Common myeloid progenitor, CD34-positive (primary cell): ENCODE data around the gene PKD1L1.
"Not testable (repeated sequence)": the region's sequence is repeated elsewhere in the genome, so short reads cannot be mapped to it uniquely, and the experiment has no call there.

Source experiments
- CTCF ChIA-PET: fragments of 350-600 bp; sonication (Branson Sonifier 250); formaldehyde crosslinking; loops from one replicate; lab custom pipeline; 2021; ENCODE audit warnings: antibody characterized with exemption; lab: Charles Lee
- POLR2A ChIA-PET: fragments of 350-600 bp; sonication (Branson Sonifier 250); formaldehyde crosslinking; loops from one replicate; lab custom pipeline; 2021; ENCODE audit warnings: antibody characterized with exemption; lab: Charles Lee
- DNase-seq, 3 donors: peaks; one replicate each; pipeline versions ENCODE4 v3.0.0 to v3.0.0-alpha.2; 2013
- H3K27ac ChIP-seq, 2 experiments: 1 replicate in 1 of 2; 2 replicates in 1 of 2; pipeline ENCODE4 v1.7.0; 2013; ENCODE audit warnings: inconsistent platforms in 2 of 2, low read length in 2 of 2, mild to moderate bottlenecking in 2 of 2, low read depth in 1 of 2, moderate library complexity in 1 of 2; ENCODE audit not compliant: severe bottlenecking in 2 of 2, insufficient read depth in 1 of 2, poor library complexity in 1 of 2
- H3K27me3 ChIP-seq, 5 experiments: replicated peaks in 2 of 5; 1 replicate in 3 of 5; 2 replicates in 2 of 5; pipeline versions ENCODE4 v1.6.1 to v1.7.0; 2013; ENCODE audit warnings: low read length in 4 of 5, mild to moderate bottlenecking in 2 of 5, moderate library complexity in 2 of 5, inconsistent platforms in 1 of 5; ENCODE audit not compliant: insufficient read depth in 5 of 5, control insufficient read depth in 4 of 5
- H3K36me3 ChIP-seq, 4 experiments: 1 replicate in 2 of 4; 2 replicates in 2 of 4; pipeline versions ENCODE4 v1.6.1 to v1.7.0; 2013; ENCODE audit warnings: low read length in 3 of 4, control low read depth in 1 of 4, mild to moderate bottlenecking in 1 of 4; ENCODE audit not compliant: control insufficient read depth in 4 of 4, insufficient read depth in 4 of 4
- H3K4me1 ChIP-seq, 4 experiments: 1 replicate in 3 of 4; 2 replicates in 1 of 4; pipeline versions ENCODE4 v1.6.1 to v1.7.1; 2013; ENCODE audit warnings: low read length in 3 of 4, mild to moderate bottlenecking in 3 of 4, control low read depth in 1 of 4, inconsistent platforms in 1 of 4, moderate library complexity in 1 of 4; ENCODE audit not compliant: control insufficient read depth in 4 of 4, insufficient read depth in 4 of 4; ENCODE audit errors: control extremely low read depth in 1 of 4
- H3K4me3 ChIP-seq, 7 experiments: 1 replicate in 4 of 7; 2 replicates in 3 of 7; pipeline versions ENCODE4 v1.5.1 to v1.7.0; 2013; ENCODE audit warnings: mild to moderate bottlenecking in 7 of 7, low read length in 6 of 7, moderate library complexity in 6 of 7, inconsistent platforms in 2 of 7, low read depth in 2 of 7, control low read depth in 1 of 7; ENCODE audit not compliant: insufficient read depth in 4 of 7, control insufficient read depth in 1 of 7; ENCODE audit errors: extremely low read depth in 1 of 7
- H3K9me3 ChIP-seq, 5 experiments: 1 replicate in 4 of 5; 2 replicates in 1 of 5; pipeline versions ENCODE4 v1.6.1 to v1.7.1; 2013; ENCODE audit warnings: low read length in 4 of 5, mild to moderate bottlenecking in 2 of 5, inconsistent platforms in 1 of 5, low read depth in 1 of 5, moderate library complexity in 1 of 5; ENCODE audit not compliant: control insufficient read depth in 4 of 5, insufficient read depth in 2 of 5; ENCODE audit errors: control extremely low read depth in 1 of 5
- WGBS: methylation state at CpG from one replicate; pipeline ENCODE4 v1.1.5; 2013; ENCODE audit not compliant: insufficient coverage; 5-methylcytosine and 5-hydroxymethylcytosine counted together

Gene PKD1L1

DNA sequence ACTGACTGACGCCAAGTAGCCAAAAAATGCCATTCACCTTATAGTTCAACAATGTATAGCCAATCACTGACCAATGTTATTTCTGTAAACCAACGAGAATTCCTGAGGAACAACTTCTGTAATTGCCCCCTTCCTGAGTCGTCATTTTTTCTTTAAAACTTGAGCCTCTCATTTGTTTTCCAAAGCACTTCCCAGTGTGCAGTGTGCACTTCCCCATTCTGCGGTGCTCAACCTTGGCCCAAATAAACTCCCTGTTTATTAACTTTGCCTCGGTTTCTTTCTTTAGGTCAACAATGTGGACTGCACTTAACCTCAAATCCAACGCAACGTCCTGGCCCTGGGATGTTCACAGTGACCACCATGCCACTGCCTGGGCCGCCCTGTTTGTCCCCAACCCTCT, 15.1 kb downstream of the PKD1L1 start:
- no peaks in the 10 kb centered on the region for H3K36me3 ChIP-seq
- no peak overlapping the region for H3K27ac ChIP-seq
- 76% methylated on average over 8 of the region's 8 CpGs for WGBS
- H3K4me3 ChIP-seq, result no peak overlapping the region
- no peaks in the 10 kb centered on the region for H3K27me3 ChIP-seq
- no peaks in the 10 kb centered on the region for H3K9me3 ChIP-seq
- ChIA-PET POLR2A (no interaction called here), CTCF (no interaction called here)
- H3K4me1 ChIP-seq, result no peaks in the 10 kb centered on the region
- no peak for DNase-seq

DNA sequence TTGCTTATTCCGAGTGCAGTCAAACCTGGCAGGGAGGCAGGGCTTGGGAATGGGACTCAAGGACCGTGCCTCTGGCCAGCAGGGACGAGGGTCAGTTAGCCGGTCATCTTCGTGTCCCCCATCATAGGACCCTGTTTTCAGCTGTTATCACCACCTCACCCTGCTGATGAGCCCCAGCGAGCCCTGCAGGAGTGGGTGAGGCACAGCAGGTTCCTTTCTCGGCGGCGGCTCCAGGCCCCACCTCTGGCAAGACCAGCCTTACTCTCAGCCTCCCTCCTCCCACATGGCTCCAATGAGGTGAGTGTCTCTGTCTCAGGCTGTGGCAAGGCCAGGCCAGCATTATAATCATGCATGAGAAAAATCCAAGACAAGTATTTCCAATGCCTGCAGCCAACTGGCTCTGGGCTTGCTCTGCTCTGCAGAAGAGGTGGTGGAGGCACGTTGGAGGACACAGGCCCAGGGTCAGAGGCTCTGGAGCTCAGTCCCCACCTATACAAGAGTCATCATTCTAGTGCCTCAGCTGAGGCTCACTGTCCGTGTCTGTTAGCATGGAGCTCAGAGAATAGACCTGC, 15.7 kb downstream of the PKD1L1 start:
- Histone ChIP-seq H3K36me3 (no peaks in the 10 kb centered on the region), H3K9me3 (no peaks in the 10 kb centered on the region), H3K4me3 (no peak overlapping the region), H3K27ac (no peak overlapping the region), H3K4me1 (no peaks in the 10 kb centered on the region), H3K27me3 (no peaks in the 10 kb centered on the region)
- no peak for DNase-seq
- 97% methylated on average over 10 of the region's 11 CpGs for WGBS
- CTCF ChIA-PET, result no interaction called here
- POLR2A ChIA-PET, result no interaction called here

DNA sequence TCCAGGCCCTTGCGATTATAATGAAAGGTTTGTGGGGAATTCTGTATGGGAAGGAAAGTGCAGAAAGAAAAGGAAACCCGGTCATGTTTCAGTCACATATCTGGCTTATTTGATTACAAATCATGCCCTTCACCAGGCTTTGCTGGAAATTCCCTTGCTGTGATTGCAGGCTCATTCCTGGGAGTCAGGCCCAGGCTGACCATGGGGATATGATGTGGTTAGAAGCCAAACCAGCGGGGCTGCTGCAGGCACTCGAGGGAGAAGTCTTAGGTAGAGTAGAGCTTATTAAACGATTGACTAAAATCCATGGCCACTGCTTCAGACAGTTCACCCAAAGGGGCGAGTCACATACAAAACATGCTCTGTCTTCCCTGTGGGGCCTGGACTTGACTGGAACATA, 16.2 kb downstream of the PKD1L1 start:
- no peaks in the 10 kb centered on the region for H3K36me3 ChIP-seq
- H3K27ac ChIP-seq, result no peak overlapping the region
- no peaks in the 10 kb centered on the region for H3K9me3 ChIP-seq
- WGBS, result 93% methylated on average over 6 of the region's 6 CpGs
- no peaks in the 10 kb centered on the region for H3K4me1 ChIP-seq
- ChIA-PET CTCF (interaction anchor here (1.2 kb wide), 1 partner anchor 13 kb away, joined by 7 read pairs; no protein-coding TSS in a partner anchor), POLR2A (no interaction called here)
- DNase-seq, result no peak
- H3K27me3 ChIP-seq, result no peaks in the 10 kb centered on the region
- no peak overlapping the region for H3K4me3 ChIP-seq

DNA sequence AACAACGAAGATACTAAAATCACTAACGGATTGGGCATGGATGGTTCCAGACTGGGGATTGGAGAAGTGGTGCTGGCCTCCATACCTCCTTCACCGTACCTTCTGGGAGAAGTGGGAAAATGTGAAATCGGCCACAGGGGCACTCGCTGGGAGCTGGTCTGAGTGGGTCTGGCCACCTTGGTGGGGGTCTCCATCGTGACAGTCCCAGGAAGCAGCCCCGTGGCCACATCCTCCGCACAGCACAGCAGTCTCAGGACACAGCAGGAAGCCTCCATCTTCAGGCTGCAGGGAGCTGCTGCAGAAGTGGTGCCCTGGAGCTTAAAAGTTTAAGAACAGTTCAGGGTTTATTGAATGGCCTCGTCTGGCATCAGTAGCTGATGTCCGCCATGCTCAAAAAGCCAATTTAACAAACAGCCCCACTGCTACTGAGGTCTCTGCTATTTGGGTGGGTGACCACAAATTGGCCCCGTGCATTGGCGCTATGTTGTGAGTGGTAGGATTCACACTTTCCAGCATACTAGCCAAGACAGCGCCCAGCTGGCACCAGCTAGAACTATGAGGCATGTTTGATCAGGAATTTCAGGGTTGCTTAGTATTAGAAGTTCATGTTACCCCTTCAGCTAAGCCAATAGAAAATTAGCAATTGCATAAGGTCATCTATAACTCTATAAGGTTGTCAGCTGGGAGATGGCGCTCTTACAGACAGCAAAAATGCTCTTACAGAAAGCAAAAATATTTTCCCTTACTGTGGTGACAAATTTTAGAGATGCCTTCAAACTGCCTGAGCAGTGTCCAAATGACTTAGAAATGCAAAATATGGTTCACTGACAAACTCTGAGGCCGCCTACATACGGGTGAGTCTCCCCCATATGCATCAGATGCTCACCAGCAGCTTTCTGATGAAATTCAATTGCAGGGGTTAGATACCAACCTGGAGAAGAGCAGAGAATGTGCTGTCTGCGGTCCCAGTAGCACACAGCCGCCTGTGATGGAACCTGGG, 17.0 kb downstream of the PKD1L1 start:
- no peaks in the 10 kb centered on the region for H3K27me3 ChIP-seq
- DNase-seq, result no peak
- ChIA-PET POLR2A (no interaction called here), CTCF (interaction anchor here (1.1 to 1.2 kb wide), 2 partner anchors 10 to 13 kb away, joined by 4 to 7 read pairs; no protein-coding TSS in a partner anchor)
- no peaks in the 10 kb centered on the region for H3K4me1 ChIP-seq
- no peaks in the 10 kb centered on the region for H3K36me3 ChIP-seq
- no peak overlapping the region for H3K27ac ChIP-seq
- 96% methylated on average over 17 of the region's 18 CpGs for WGBS
- H3K9me3 ChIP-seq, result no peaks in the 10 kb centered on the region
- H3K4me3 ChIP-seq, result no peak overlapping the region

DNA sequence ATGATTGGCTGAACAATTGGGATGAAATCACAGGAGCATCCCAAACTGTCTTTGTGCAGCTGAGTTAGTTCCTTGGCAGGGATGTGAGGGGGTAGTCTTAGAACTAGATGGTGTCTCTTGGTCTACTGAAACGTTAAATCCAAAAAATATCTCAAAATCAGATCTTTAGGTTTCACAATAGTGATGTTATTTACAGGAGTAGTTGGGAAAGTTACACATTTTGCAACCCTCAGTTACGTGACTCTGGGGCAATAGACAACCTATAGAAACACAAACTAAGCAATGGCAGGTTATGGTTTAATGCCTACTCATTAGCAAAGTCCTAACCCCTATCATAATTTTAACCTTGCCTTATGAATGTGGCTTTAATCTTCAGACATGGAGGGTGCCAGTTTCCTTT, 24.0 kb downstream of the PKD1L1 start:
- Histone ChIP-seq H3K4me1 (no peaks in the 10 kb centered on the region), H3K4me3 (no peak overlapping the region), H3K36me3 (no peaks in the 10 kb centered on the region), H3K27me3 (no peaks in the 10 kb centered on the region), H3K9me3 (no peaks in the 10 kb centered on the region), H3K27ac (no peak overlapping the region)
- no peak for DNase-seq
- ChIA-PET CTCF (no interaction called here), POLR2A (no interaction called here)
- no CpG with 5 or more reads among the region's 2 CpGs for WGBS

DNA sequence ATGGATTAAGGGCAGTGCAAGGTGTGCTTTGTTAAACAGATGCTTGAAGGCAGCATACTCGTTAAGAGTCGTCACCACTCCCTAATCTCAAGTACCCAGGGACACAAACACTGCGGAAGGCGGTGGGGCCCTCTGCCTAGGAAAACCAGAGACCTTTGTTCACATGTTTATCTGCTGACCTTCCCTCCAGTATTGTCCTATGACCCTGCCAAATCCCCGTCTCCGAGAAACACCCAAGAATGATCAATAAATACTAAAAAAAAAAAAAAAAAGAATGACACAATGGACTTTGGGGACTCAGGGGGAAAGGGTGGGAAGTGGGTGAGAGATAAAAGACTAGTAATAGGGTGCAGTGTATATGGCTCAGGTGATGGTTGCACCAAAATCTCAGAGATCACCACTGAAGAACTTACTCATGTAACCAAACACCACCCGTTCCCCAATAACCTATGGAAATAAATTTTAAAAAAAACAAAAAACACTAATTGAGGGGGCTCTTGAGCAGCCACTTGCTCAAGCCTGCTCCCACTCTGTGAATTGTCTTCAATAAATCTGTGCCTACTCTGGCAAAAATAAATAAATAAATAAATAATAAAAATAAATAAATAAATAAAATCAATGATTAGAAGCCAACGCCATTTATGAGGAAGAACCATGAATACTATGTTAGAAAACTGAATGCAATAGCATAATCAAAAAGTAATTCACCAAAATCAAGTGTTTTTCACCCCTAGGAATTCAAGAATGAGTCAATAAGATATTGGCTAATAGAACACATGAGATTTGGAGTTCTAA, 25.0 kb downstream of the PKD1L1 start:
- H3K36me3 ChIP-seq, POLR2A ChIA-PET, CTCF ChIA-PET: not testable (repeated sequence)

More for the DNA sequence above, 25.0 kb downstream of the PKD1L1 start:
- not testable (repeated sequence) for H3K4me3 ChIP-seq, H3K27me3 ChIP-seq, DNase-seq, H3K27ac ChIP-seq, H3K9me3 ChIP-seq, H3K4me1 ChIP-seq
- 83% methylated on average over 2 of the region's 8 CpGs for WGBS
